Measurements from ENCODE around the gene IL1A.

DNA sequence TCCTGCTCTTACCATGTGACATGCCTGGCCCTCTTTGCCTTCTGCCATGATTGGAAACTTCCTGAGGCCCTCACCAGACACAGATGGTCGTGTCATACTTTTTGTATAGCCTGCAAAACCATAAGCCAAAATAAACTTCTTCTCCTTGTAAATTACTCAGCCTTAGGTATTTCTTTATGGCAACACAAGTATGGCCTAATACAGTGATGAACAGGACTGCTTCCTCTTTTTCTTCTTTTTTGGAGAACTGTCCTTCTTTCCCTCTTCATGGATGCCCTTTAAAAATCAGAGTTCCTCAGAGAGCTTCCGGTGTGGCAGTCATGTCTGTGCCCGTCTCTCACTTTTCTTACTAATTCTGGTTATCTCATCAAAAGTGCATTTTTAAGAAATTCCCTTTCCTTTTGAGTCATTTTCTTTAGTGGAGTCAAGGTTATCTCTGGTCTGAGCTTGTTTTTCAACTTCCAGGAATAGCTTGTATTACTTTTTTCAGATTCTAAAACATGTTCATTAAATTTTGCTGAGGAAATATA, 9.2 kb upstream of the IL1A start:
- TF ChIP-seq, protein P1, sequence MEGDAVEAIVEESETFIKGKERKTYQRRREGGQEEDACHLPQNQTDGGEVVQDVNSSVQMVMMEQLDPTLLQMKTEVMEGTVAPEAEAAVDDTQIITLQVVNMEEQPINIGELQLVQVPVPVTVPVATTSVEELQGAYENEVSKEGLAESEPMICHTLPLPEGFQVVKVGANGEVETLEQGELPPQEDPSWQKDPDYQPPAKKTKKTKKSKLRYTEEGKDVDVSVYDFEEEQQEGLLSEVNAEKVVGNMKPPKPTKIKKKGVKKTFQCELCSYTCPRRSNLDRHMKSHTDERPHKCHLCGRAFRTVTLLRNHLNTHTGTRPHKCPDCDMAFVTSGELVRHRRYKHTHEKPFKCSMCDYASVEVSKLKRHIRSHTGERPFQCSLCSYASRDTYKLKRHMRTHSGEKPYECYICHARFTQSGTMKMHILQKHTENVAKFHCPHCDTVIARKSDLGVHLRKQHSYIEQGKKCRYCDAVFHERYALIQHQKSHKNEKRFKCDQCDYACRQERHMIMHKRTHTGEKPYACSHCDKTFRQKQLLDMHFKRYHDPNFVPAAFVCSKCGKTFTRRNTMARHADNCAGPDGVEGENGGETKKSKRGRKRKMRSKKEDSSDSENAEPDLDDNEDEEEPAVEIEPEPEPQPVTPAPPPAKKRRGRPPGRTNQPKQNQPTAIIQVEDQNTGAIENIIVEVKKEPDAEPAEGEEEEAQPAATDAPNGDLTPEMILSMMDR (IDR thresholded peaks at IDR 0.05), result no peak
- no peak for TF ChIP-seq POLR2A (IDR thresholded peaks at IDR 0.05)
